ENCODE results near the gene UBE2Q2. TPM values are rescaled to one million over a fixed set of nuclear protein-coding genes. Genes with fewer than 3 reads are reported as not detected.

Gene UBE2Q2
- polyA plus RNA-seq, 1 donor from 2014 or later: 83.8 TPM

DNA sequence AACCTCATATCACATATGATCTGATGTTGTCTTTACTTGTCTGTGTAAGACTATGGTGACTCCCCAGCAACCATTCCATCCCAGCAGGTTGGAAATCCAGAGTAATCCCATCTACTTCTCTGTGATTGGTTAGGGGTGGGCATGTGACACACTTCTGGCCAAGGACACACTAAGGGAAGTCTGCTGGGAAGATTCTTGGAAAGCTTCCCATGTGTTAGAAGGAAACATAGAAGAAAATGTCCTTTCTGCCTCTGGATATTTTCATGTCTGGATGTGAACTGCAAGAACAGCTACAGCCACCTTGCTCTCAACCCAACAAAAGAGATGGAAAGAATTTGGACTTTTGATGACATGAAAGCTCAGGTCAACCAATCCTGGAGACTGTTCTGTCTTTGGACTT, 2.6 kb upstream of the UBE2Q2 start:
- Histone ChIP-seq H3K79me2 (replicated peaks; ENCODE audit: insufficient read depth, low read length) (peaks cover 10% of the 10 kb centered on the region), H3K27ac (ENCODE audit: low read length) (no peak overlapping the region), H3K4me2 (ENCODE audit: low read length) (no peak overlapping the region), H3K9me2 (ENCODE audit: insufficient read depth, low read length) (no peaks in the 10 kb centered on the region), H3F3A (ENCODE audit: insufficient read depth, low read length, poor library complexity, severe bottlenecking) (peaks cover 12% of the 10 kb centered on the region), H2AFZ (ENCODE audit: low read depth, low read length) (no peak overlapping the region), H3K9ac (ENCODE audit: low read length) (no peak overlapping the region), H4K20me1 (ENCODE audit: insufficient read depth) (peaks cover 7% of the 10 kb centered on the region), H3K4me3 (ENCODE audit: low read length) (no peak overlapping the region), H3K36me3 (ENCODE audit: insufficient read depth, low read length) (no peaks in the 10 kb centered on the region), H3K27me3 (ENCODE audit: insufficient read depth, low read depth, low read length) (no peaks in the 10 kb centered on the region), H3K9me3 (ENCODE audit: low read length) (no peaks in the 10 kb centered on the region)
- no peak for TF ChIP-seq MXI1 (conservative IDR thresholded peaks at IDR 0.05; ENCODE audit: poor library complexity, severe bottlenecking)
- no peak for TF ChIP-seq EP300 (conservative IDR thresholded peaks at IDR 0.05; ENCODE audit: poor library complexity, severe bottlenecking)
- no peak for TF ChIP-seq RAD21 (conservative IDR thresholded peaks at IDR 0.05)
- TF ChIP-seq, protein P1, sequence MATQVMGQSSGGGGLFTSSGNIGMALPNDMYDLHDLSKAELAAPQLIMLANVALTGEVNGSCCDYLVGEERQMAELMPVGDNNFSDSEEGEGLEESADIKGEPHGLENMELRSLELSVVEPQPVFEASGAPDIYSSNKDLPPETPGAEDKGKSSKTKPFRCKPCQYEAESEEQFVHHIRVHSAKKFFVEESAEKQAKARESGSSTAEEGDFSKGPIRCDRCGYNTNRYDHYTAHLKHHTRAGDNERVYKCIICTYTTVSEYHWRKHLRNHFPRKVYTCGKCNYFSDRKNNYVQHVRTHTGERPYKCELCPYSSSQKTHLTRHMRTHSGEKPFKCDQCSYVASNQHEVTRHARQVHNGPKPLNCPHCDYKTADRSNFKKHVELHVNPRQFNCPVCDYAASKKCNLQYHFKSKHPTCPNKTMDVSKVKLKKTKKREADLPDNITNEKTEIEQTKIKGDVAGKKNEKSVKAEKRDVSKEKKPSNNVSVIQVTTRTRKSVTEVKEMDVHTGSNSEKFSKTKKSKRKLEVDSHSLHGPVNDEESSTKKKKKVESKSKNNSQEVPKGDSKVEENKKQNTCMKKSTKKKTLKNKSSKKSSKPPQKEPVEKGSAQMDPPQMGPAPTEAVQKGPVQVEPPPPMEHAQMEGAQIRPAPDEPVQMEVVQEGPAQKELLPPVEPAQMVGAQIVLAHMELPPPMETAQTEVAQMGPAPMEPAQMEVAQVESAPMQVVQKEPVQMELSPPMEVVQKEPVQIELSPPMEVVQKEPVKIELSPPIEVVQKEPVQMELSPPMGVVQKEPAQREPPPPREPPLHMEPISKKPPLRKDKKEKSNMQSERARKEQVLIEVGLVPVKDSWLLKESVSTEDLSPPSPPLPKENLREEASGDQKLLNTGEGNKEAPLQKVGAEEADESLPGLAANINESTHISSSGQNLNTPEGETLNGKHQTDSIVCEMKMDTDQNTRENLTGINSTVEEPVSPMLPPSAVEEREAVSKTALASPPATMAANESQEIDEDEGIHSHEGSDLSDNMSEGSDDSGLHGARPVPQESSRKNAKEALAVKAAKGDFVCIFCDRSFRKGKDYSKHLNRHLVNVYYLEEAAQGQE (IDR thresholded peaks at IDR 0.05; ENCODE audit: borderline replicate concordance): no peak
- no peak for TF ChIP-seq POLR2AphosphoS5 (IDR thresholded peaks at IDR 0.05)
- TF ChIP-seq SMC3 (conservative IDR thresholded peaks at IDR 0.05; ENCODE audit: poor library complexity): no peak
- TF ChIP-seq, protein P2, sequence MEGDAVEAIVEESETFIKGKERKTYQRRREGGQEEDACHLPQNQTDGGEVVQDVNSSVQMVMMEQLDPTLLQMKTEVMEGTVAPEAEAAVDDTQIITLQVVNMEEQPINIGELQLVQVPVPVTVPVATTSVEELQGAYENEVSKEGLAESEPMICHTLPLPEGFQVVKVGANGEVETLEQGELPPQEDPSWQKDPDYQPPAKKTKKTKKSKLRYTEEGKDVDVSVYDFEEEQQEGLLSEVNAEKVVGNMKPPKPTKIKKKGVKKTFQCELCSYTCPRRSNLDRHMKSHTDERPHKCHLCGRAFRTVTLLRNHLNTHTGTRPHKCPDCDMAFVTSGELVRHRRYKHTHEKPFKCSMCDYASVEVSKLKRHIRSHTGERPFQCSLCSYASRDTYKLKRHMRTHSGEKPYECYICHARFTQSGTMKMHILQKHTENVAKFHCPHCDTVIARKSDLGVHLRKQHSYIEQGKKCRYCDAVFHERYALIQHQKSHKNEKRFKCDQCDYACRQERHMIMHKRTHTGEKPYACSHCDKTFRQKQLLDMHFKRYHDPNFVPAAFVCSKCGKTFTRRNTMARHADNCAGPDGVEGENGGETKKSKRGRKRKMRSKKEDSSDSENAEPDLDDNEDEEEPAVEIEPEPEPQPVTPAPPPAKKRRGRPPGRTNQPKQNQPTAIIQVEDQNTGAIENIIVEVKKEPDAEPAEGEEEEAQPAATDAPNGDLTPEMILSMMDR (IDR thresholded peaks at IDR 0.05; ENCODE audit: poor library complexity, severe bottlenecking): no peak
- TF ChIP-seq EZH2 (IDR thresholded peaks at IDR 0.05; ENCODE audit: borderline replicate concordance, insufficient read depth, low read length, poor library complexity, severe bottlenecking): no peak

DNA sequence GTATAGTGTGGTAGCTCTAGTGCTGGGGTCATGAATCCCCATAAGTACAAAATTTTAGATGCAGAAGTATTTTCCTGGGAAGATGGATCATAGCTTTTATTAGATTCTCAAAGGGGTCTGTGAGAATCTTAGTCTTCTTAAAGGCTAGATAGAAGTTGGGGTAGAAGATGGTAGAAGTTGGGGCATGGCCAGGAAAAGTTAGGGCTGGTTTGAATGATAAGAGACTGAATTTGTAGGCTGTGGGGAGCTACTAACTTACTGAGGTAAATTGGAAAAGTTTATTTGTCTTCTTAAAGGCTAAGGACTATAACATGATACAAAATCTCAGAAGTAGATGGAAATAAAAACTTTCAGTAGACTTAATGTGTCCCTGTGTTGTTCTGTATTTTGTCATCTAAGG, 1.6 kb upstream of the UBE2Q2 start:
- Histone ChIP-seq H3K27me3 (ENCODE audit: insufficient read depth, low read depth, low read length) (no peaks in the 10 kb centered on the region), H2AFZ (ENCODE audit: low read depth, low read length) (no peak overlapping the region), H3K9ac (ENCODE audit: low read length) (no peak overlapping the region), H3K4me2 (ENCODE audit: low read length) (no peak overlapping the region), H4K20me1 (ENCODE audit: insufficient read depth) (peaks cover 10% of the 10 kb centered on the region), H3K36me3 (ENCODE audit: insufficient read depth, low read length) (no peaks in the 10 kb centered on the region), H3F3A (ENCODE audit: insufficient read depth, low read length, poor library complexity, severe bottlenecking) (peaks cover 12% of the 10 kb centered on the region), H3K4me3 (ENCODE audit: low read length) (no peak overlapping the region), H3K27ac (ENCODE audit: low read length) (no peak overlapping the region), H3K9me2 (ENCODE audit: insufficient read depth, low read length) (no peaks in the 10 kb centered on the region), H3K79me2 (replicated peaks; ENCODE audit: insufficient read depth, low read length) (peaks cover 20% of the 10 kb centered on the region), H3K9me3 (ENCODE audit: low read length) (no peaks in the 10 kb centered on the region)
- TF ChIP-seq POLR2AphosphoS5 (IDR thresholded peaks at IDR 0.05) (no peak), EP300 (conservative IDR thresholded peaks at IDR 0.05; ENCODE audit: poor library complexity, severe bottlenecking) (no peak), EZH2 (IDR thresholded peaks at IDR 0.05; ENCODE audit: borderline replicate concordance, insufficient read depth, low read length, poor library complexity, severe bottlenecking) (no peak), TAF1 (IDR thresholded peaks at IDR 0.05; ENCODE audit: low read depth) (no peak), RAD21 (conservative IDR thresholded peaks at IDR 0.05) (no peak), SMC3 (conservative IDR thresholded peaks at IDR 0.05; ENCODE audit: poor library complexity) (no peak)
- TF ChIP-seq, protein P2 (IDR thresholded peaks at IDR 0.05; ENCODE audit: poor library complexity, severe bottlenecking): no peak
- TF ChIP-seq, protein P1 (IDR thresholded peaks at IDR 0.05; ENCODE audit: borderline replicate concordance): no peak
